Ectodermal cell (in vitro differentiated cells): ENCODE results near the gene ZNF273.

Source experiments
- H3K27ac ChIP-seq: 2 replicates; pipeline ENCODE4 v1.7.0; 2013; ENCODE audit warnings: mild to moderate bottlenecking, low read depth, low read length; ENCODE audit not compliant: insufficient read depth, poor library complexity, severe bottlenecking
- H3K27me3 ChIP-seq: 2 replicates; pipeline ENCODE4 v1.7.0; 2013; ENCODE audit warnings: mild to moderate bottlenecking, low read length; ENCODE audit not compliant: insufficient read depth, control insufficient read depth, poor library complexity, severe bottlenecking
- H3K36me3 ChIP-seq: one replicate; pipeline ENCODE4 v1.7.0; 2013; ENCODE audit warnings: low read length; ENCODE audit not compliant: control insufficient read depth, insufficient read depth
- H3K4me1 ChIP-seq: one replicate; pipeline ENCODE4 v1.7.0; 2013; ENCODE audit warnings: low read length; ENCODE audit not compliant: control insufficient read depth, insufficient read depth
- H3K4me3 ChIP-seq: 2 replicates; pipeline ENCODE4 v1.7.0; 2013; ENCODE audit warnings: low read depth, low read length, control low read depth; ENCODE audit not compliant: insufficient read depth
- H3K9me3 ChIP-seq: 2 replicates; pipeline ENCODE4 v1.7.0; 2013; ENCODE audit warnings: mild to moderate bottlenecking, low read length, moderate library complexity; ENCODE audit not compliant: control insufficient read depth
- WGBS, 2 experiments: methylation state at CpG; one replicate each; pipeline ENCODE4 v1.1.7; 2013; ENCODE audit warnings: missing lambda C conversion rate in 2 of 2; 5-methylcytosine and 5-hydroxymethylcytosine counted together

ZNF273 gene

DNA sequence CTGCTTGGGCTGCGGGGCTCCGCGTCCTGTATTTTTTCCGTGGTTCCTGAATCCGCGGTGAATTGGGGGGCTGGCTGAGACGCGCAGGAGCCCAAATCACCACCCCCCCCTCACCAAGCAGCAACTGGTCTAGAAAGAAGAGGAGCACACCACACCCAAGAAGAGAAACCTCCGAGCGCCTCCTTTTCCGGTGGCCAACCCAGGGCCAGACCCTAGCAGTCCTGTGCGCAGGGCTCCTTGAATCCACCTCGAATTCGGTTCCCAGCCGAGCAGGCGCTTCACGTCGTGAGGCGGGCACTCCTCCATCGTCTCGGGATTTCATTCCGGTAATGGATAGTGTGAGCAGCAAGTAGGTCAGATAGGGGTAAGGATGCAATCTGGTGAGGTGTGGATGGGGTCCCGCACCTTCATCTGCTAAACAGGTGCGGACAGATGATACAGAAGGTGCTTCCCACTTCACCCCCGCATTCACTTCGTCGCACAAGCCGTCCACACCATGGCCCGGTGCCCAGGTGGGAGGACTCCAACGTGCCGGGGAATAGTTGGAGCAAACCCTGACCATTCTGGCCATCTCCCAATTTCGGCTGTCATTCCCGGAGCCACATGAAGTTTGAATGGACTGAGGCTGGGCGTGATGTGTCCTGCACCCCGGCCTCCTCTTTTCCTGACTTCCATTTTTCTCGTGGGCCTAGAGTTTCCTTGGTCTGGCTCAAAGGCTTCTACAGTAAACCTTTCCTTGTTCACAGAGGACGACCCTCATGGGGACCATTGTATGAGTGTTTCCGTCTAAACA lies 19.8 kb upstream of the ZNF273 start:
- 90 to 93% methylated on average over 38 of the region's 38 CpGs for WGBS, 2 experiments
- no peaks in the 10 kb centered on the region for H3K9me3 ChIP-seq

GRCh38 chr7:64884085-64884912 lies 18.8 kb upstream of the ZNF273 start:
- Histone ChIP-seq H3K4me3 (no peak overlapping the region), H3K36me3 (no peaks in the 10 kb centered on the region), H3K4me1 (no peaks in the 10 kb centered on the region), H3K27ac (no peak overlapping the region), H3K27me3 (peaks cover 38% of the 10 kb centered on the region), H3K9me3 (no peaks in the 10 kb centered on the region)
- 89% methylated on average over 22 of the region's 22 CpGs for WGBS, 2 experiments

More for the DNA sequence above, 19.8 kb upstream of the ZNF273 start:
- Histone ChIP-seq H3K4me3 (no peak overlapping the region), H3K4me1 (no peaks in the 10 kb centered on the region), H3K36me3 (no peaks in the 10 kb centered on the region), H3K27me3 (peaks cover 28% of the 10 kb centered on the region), H3K27ac (no peak overlapping the region)

GRCh38 chr7:64884913-64885370 lies 18.1 kb upstream of the ZNF273 start:
- peaks cover 45% of the 10 kb centered on the region for H3K27me3 ChIP-seq
- no peak overlapping the region for H3K4me3 ChIP-seq
- H3K4me1 ChIP-seq, result peaks cover 4% of the 10 kb centered on the region
- H3K36me3 ChIP-seq, result no peaks in the 10 kb centered on the region
- H3K27ac ChIP-seq, result no peak overlapping the region
- no peaks in the 10 kb centered on the region for H3K9me3 ChIP-seq
- 82 to 83% methylated on average over 19 of the region's 19 CpGs for WGBS, 2 experiments

GRCh38 chr7:64885520-64886240 lies 17.4 kb upstream of the ZNF273 start:
- no peak overlapping the region for H3K4me3 ChIP-seq
- H3K36me3 ChIP-seq, result no peaks in the 10 kb centered on the region
- 91 to 93% methylated on average over 5 of the region's 5 CpGs for WGBS, 2 experiments
- no peak overlapping the region for H3K27ac ChIP-seq
- H3K4me1 ChIP-seq, result peaks cover 4% of the 10 kb centered on the region
- H3K27me3 ChIP-seq, result peaks cover 52% of the 10 kb centered on the region
- H3K9me3 ChIP-seq, result no peaks in the 10 kb centered on the region

GRCh38 chr7:64886956-64887545 lies 16.0 kb upstream of the ZNF273 start:
- WGBS, 2 experiments, result 84 to 88% methylated on average over 4 of the region's 4 CpGs
- no peaks in the 10 kb centered on the region for H3K9me3 ChIP-seq
- no peak overlapping the region for H3K27ac ChIP-seq
- H3K4me3 ChIP-seq, result no peak overlapping the region
- no peaks in the 10 kb centered on the region for H3K36me3 ChIP-seq
- H3K4me1 ChIP-seq, result peaks cover 4% of the 10 kb centered on the region
- H3K27me3 ChIP-seq, result peaks cover 65% of the 10 kb centered on the region

DNA sequence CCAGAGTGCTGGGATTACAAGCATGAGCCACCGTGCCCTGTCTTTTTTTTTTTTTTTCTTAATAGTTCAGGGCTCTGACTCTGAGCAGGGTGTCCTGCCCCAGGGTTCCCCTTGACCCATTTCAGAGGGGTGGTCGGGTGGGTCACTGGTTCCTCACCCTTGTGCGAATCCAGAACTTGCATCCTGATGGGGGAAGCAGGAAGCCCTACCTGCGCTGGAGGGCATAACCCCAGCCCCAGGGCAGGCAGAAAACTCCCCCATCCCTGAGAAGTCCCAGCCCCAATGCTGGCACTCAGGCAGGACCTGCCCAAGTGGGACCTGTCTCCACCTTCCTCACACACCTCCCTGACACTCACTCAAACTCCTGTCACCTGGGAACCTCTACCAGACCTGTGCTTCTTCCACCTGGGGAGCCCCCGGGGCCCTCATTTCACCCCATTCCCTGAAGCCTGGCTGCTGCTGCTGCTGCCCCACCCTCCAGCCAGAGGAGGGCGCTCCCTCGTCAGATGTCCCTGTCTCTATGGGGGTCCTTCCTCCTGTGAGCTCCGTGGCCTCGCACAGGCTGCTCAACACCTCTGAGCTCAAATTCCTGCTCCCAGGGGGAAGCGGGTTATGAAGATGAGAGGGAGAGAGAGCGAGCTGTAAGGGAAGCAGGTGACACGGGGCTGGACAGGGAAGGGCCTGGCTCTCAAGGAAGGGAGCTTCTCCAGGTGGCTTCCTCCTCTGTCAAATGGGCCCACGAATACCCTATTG lies 15.1 kb upstream of the ZNF273 start:
- Histone ChIP-seq H3K9me3 (no peaks in the 10 kb centered on the region), H3K27me3 (peaks cover 73% of the 10 kb centered on the region), H3K4me3 (peak overlapping the region; percentile 34), H3K36me3 (no peaks in the 10 kb centered on the region), H3K4me1 (peaks cover 4% of the 10 kb centered on the region), H3K27ac (no peak overlapping the region)
- 22 to 24% methylated on average over 12 to 13 of the region's 13 CpGs for WGBS, 2 experiments

DNA sequence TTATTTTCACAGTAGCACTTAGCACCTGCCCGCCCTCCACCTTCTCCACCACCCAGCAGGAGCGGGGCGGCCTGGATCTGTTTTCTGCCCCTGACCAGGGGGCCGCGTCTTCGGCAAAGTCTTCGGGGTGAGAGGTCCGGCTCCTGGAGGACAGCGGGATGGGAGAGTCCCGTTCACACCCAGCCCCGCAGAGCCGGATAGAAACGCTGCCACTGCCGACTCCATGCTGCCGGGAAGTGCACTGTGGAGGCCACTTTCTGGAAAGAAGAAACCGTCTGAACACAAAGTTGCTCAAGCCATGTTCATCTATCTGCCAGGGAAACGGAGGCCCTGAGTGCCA lies 14.5 kb upstream of the ZNF273 start:
- Histone ChIP-seq H3K4me3 (peak overlapping the region; percentile 34), H3K27ac (no peak overlapping the region), H3K27me3 (peaks cover 73% of the 10 kb centered on the region), H3K4me1 (peaks cover 4% of the 10 kb centered on the region), H3K9me3 (no peaks in the 10 kb centered on the region), H3K36me3 (no peaks in the 10 kb centered on the region)
- 5 to 7% methylated on average over 17 of the region's 17 CpGs for WGBS, 2 experiments

GRCh38 chr7:64888901-64889685 lies 14.0 kb upstream of the ZNF273 start:
- peaks cover 73% of the 10 kb centered on the region for H3K27me3 ChIP-seq
- 4% methylated on average over 60 of the region's 60 CpGs for WGBS, 2 experiments

DNA sequence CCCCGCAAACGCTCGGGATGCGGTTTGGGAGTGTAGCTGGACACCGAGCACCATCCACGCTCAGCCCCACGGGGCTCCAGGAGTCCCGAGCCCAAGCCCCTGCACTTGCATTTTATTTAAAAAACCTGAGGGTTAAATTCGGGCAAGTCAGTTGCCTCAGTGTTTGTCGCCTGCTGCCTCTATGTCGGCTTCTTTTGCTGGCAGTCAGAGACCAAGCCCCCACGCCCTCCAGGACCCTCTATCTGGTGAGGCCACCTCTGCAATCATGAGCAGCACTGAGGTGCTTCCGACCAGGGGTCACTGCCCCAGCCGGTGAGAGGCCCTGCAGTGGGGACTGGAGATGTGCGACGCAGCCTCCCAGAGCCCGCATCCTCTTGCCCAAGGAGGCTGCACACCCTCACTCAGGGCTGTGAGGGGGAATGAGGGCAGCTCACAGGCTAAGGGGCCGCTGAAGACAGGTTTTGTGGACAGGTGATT lies 13.3 kb upstream of the ZNF273 start:
- Histone ChIP-seq H3K9me3 (no peaks in the 10 kb centered on the region), H3K36me3 (no peaks in the 10 kb centered on the region), H3K4me3 (peak overlapping the region; percentile 34), H3K27me3 (peaks cover 73% of the 10 kb centered on the region), H3K4me1 (peaks cover 4% of the 10 kb centered on the region), H3K27ac (no peak overlapping the region)
- 31 to 32% methylated on average over 18 of the region's 18 CpGs for WGBS, 2 experiments

More at GRCh38 chr7:64888901-64889685, 14.0 kb upstream of the ZNF273 start:
- peak overlapping the region; percentile 34 for H3K4me3 ChIP-seq
- peaks cover 4% of the 10 kb centered on the region for H3K4me1 ChIP-seq
- H3K36me3 ChIP-seq, result no peaks in the 10 kb centered on the region
- H3K27ac ChIP-seq, result no peak overlapping the region
- H3K9me3 ChIP-seq, result no peaks in the 10 kb centered on the region
